IgD-negative memory B cell (primary cell): ENCODE data around the gene NUPR2. TPM values are rescaled to one million over a fixed set of nuclear protein-coding genes. Genes with fewer than 3 reads are reported as not detected.
"Not testable (repeated sequence)": the region's sequence is repeated elsewhere in the genome, so short reads cannot be mapped to it uniquely, and the experiment has no call there.

ENCODE experiments used
- H3K27ac Mint-ChIP-seq, 3 donors: one replicate each; pipeline ENCODE4 v1.8.0; 2020 to 2022; ENCODE audit warnings: mild to moderate bottlenecking in 3 of 3, mixed read lengths in 3 of 3, moderate library complexity in 1 of 3
- H3K27me3 Mint-ChIP-seq: one replicate; pipeline ENCODE4 v1.8.0; 2021; ENCODE audit warnings: mixed read lengths
- H3K36me3 Mint-ChIP-seq: one replicate; pipeline ENCODE4 v1.8.0; 2020; ENCODE audit warnings: mild to moderate bottlenecking, mixed read lengths
- H3K4me1 Mint-ChIP-seq, 3 donors: one replicate each; pipeline ENCODE4 v1.8.0; 2020 to 2022; ENCODE audit warnings: mixed read lengths in 3 of 3, mild to moderate bottlenecking in 1 of 3
- H3K4me3 Mint-ChIP-seq, 4 donors: one replicate each; pipeline ENCODE4 v1.8.0; 2020 to 2022; ENCODE audit warnings: mild to moderate bottlenecking in 4 of 4, mixed read lengths in 4 of 4, moderate library complexity in 3 of 4
- H3K9me3 Mint-ChIP-seq, 3 donors: one replicate each; pipeline ENCODE4 v1.8.0; 2020 to 2021; ENCODE audit warnings: mixed read lengths in 3 of 3, mild to moderate bottlenecking in 1 of 3
- polyA plus RNA-seq: library from polyadenylated mRNA; unstranded; fragments of 300-500 nt; fragmentation: Illumina TruSeq; gene quantifications from one replicate; pipeline ENCODE4 v1.2.3, GENCODE V29; 2021

The NUPR2 gene
- polyA plus RNA-seq: not detected

GRCh38 chr7:56115852-56116538 lies at the start of gene NUPR2:
Gene NUPR2, minus strand, starts transcription at chr7:56116417. Its CDS starts 103 bp downstream, at chr7:56116314.
- Mint-ChIP-seq H3K4me1 (no peaks in the 10 kb centered on the region), H3K36me3 (no peaks in the 10 kb centered on the region), H3K4me3 (no peak within 1 kb of the TSS), H3K27me3 (peaks cover 15% of the 10 kb centered on the region), H3K27ac (no peak within 1 kb of the TSS), H3K9me3 (no peaks in the 10 kb centered on the region)

GRCh38 chr7:56157238-56157790 lies 41.1 kb upstream of the NUPR2 start:
- peaks cover 4 to 18% (median 17%) of the 10 kb centered on the region in 3 donors for H3K9me3 Mint-ChIP-seq
- H3K27ac Mint-ChIP-seq: no peak overlapping the region
- no peaks in the 10 kb centered on the region for H3K36me3 Mint-ChIP-seq
- peaks cover 5% of the 10 kb centered on the region for H3K27me3 Mint-ChIP-seq
- peaks cover 0 to 2% (median 0%) of the 10 kb centered on the region in 3 donors for H3K4me1 Mint-ChIP-seq
- no peak overlapping the region for H3K4me3 Mint-ChIP-seq

- H3K4me1 Mint-ChIP-seq, H3K36me3 Mint-ChIP-seq, H3K27ac Mint-ChIP-seq, H3K9me3 Mint-ChIP-seq, H3K27me3 Mint-ChIP-seq, H3K4me3 Mint-ChIP-seq: not testable (repeated sequence)
These were observed 14.8 kb upstream of the NUPR2 start for GRCh38 chr7:56131062-56131461.

GRCh38 chr7:56127241-56127975 lies 11.2 kb upstream of the NUPR2 start:
- H3K4me1 Mint-ChIP-seq: no peaks in the 10 kb centered on the region
- no peaks in the 10 kb centered on the region for H3K27me3 Mint-ChIP-seq
- peaks cover 2% of the 10 kb centered on the region for H3K36me3 Mint-ChIP-seq
- no peak overlapping the region for H3K27ac Mint-ChIP-seq
- H3K4me3 Mint-ChIP-seq: no peak overlapping the region
- no peaks in the 10 kb centered on the region for H3K9me3 Mint-ChIP-seq

- H3K9me3 Mint-ChIP-seq: peaks cover 0 to 3% (median 0%) of the 10 kb centered on the region in 3 donors
- no peaks in the 10 kb centered on the region for H3K27me3 Mint-ChIP-seq
- H3K36me3 Mint-ChIP-seq: no peaks in the 10 kb centered on the region
- H3K27ac Mint-ChIP-seq: no peak overlapping the region
- H3K4me1 Mint-ChIP-seq: no peaks in the 10 kb centered on the region
- H3K4me3 Mint-ChIP-seq: no peak overlapping the region
These were observed 9.6 kb upstream of the NUPR2 start for GRCh38 chr7:56125831-56126230.

- Mint-ChIP-seq H3K27me3 (no peaks in the 10 kb centered on the region), H3K36me3 (no peaks in the 10 kb centered on the region)
These were observed 8.8 kb upstream of the NUPR2 start for GRCh38 chr7:56124981-56125380.

GRCh38 chr7:56121440-56121839 lies 5.2 kb upstream of the NUPR2 start:
- Mint-ChIP-seq H3K9me3 (peaks cover 0 to 3% (median 0%) of the 10 kb centered on the region in 3 donors), H3K27me3 (peaks cover 10% of the 10 kb centered on the region), H3K4me3 (no peak overlapping the region), H3K4me1 (no peaks in the 10 kb centered on the region), H3K27ac (no peak overlapping the region), H3K36me3 (no peaks in the 10 kb centered on the region)

More at GRCh38 chr7:56124981-56125380, 8.8 kb upstream of the NUPR2 start:
- H3K4me1 Mint-ChIP-seq: no peaks in the 10 kb centered on the region
- peaks cover 0 to 3% (median 0%) of the 10 kb centered on the region in 3 donors for H3K9me3 Mint-ChIP-seq
- H3K27ac Mint-ChIP-seq: no peak overlapping the region
- no peak overlapping the region for H3K4me3 Mint-ChIP-seq

- H3K36me3 Mint-ChIP-seq, H3K9me3 Mint-ChIP-seq, H3K4me3 Mint-ChIP-seq, H3K27ac Mint-ChIP-seq, H3K4me1 Mint-ChIP-seq: not testable (repeated sequence)
- peaks cover 12% of the 10 kb centered on the region for H3K27me3 Mint-ChIP-seq
These were observed 4.0 kb downstream of the NUPR2 start for GRCh38 chr7:56112244-56112643.

- Mint-ChIP-seq H3K4me3 (no peak overlapping the region), H3K36me3 (peaks cover 3% of the 10 kb centered on the region), H3K9me3 (peaks cover 0 to 4% (median 0%) of the 10 kb centered on the region in 3 donors), H3K4me1 (peaks cover 12 to 17% (median 15%) of the 10 kb centered on the region in 3 donors), H3K27me3 (peaks cover under 1% of the 10 kb centered on the region), H3K27ac (no peak overlapping the region)
These were observed 5.6 kb downstream of the NUPR2 start for GRCh38 chr7:56110611-56111010.

GRCh38 chr7:56107954-56108258 lies 8.3 kb downstream of the NUPR2 start:
- Mint-ChIP-seq H3K9me3 (peaks cover 0 to 4% (median 0%) of the 10 kb centered on the region in 3 donors), H3K4me1 (peaks cover 17 to 24% (median 22%) of the 10 kb centered on the region in 3 donors), H3K27ac (peak overlapping the region in 2 of 3 donors; percentile 23 to 82), H3K36me3 (peaks cover 3% of the 10 kb centered on the region), H3K4me3 (peak overlapping the region in 2 of 4 donors; percentile 43 to 94), H3K27me3 (no peaks in the 10 kb centered on the region)

- Mint-ChIP-seq H3K27me3 (no peaks in the 10 kb centered on the region), H3K36me3 (peaks cover 3% of the 10 kb centered on the region), H3K9me3 (peaks cover 0 to 4% (median 0%) of the 10 kb centered on the region in 3 donors), H3K4me3 (peak within 1 kb of the TSS; percentile 94 to 99 (median 98)), H3K4me1 (peaks cover 17 to 24% (median 22%) of the 10 kb centered on the region in 3 donors), H3K27ac (peak within 1 kb of the TSS; percentile 92 to 99 (median 98))
These were observed 9.8 kb downstream of the NUPR2 start, which contains the start of gene CHCHD2 for GRCh38 chr7:56106108-56107073. Gene CHCHD2, minus strand, starts transcription at chr7:56106476. Its CDS starts 63 bp downstream, at chr7:56106413.

GRCh38 chr7:56105508-56105907 lies 10.7 kb downstream of the NUPR2 start:
- H3K9me3 Mint-ChIP-seq: peaks cover 0 to 4% (median 0%) of the 10 kb centered on the region in 3 donors
- H3K4me3 Mint-ChIP-seq: peak overlapping the region; percentile 94 to 99 (median 98)
- H3K4me1 Mint-ChIP-seq: peaks cover 17 to 24% (median 22%) of the 10 kb centered on the region in 3 donors
- H3K27ac Mint-ChIP-seq: peak overlapping the region; percentile 92 to 99 (median 98)
- no peaks in the 10 kb centered on the region for H3K27me3 Mint-ChIP-seq
- H3K36me3 Mint-ChIP-seq: peaks cover 3% of the 10 kb centered on the region

GRCh38 chr7:56104138-56104537 lies 12.1 kb downstream of the NUPR2 start:
- Mint-ChIP-seq H3K4me1 (peaks cover 17 to 24% (median 22%) of the 10 kb centered on the region in 3 donors), H3K4me3 (peak overlapping the region in 2 of 4 donors; percentile 32 to 94)
- H3K36me3 Mint-ChIP-seq, H3K27me3 Mint-ChIP-seq, H3K9me3 Mint-ChIP-seq, H3K27ac Mint-ChIP-seq: not testable (repeated sequence)

- H3K9me3 Mint-ChIP-seq: no peaks in the 10 kb centered on the region
- H3K4me1 Mint-ChIP-seq: peaks cover 0 to 2% (median 2%) of the 10 kb centered on the region in 3 donors
- peaks cover 3% of the 10 kb centered on the region for H3K36me3 Mint-ChIP-seq
- H3K4me3 Mint-ChIP-seq: no peak overlapping the region
- no peaks in the 10 kb centered on the region for H3K27me3 Mint-ChIP-seq
- H3K27ac Mint-ChIP-seq: no peak overlapping the region
These were observed 16.6 kb downstream of the NUPR2 start for GRCh38 chr7:56099653-56100052.
